Measurements from ENCODE around the gene PHACTR3.

DNA sequence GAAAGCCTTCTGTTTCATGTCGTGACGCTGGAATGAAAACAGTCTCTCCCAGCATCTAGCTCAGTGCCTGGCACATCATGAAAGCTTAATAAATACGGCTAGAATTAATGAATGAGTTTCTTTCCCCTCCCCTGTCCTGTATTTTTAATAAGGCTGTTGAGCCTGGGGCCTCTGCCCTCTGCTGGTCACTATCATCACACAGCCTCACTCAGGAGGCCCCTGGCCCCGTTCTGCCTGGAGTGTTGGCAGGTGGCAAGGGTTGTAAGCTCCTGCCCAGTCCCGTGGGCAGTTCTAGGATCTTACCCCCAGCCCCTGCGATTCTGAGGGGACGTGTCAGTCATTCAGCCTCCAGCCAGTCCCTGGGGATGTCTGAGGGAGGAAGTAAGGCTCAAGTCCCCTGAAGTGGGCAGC, 41.4 kb downstream of the PHACTR3 start:
- TF ChIP-seq, protein P1, sequence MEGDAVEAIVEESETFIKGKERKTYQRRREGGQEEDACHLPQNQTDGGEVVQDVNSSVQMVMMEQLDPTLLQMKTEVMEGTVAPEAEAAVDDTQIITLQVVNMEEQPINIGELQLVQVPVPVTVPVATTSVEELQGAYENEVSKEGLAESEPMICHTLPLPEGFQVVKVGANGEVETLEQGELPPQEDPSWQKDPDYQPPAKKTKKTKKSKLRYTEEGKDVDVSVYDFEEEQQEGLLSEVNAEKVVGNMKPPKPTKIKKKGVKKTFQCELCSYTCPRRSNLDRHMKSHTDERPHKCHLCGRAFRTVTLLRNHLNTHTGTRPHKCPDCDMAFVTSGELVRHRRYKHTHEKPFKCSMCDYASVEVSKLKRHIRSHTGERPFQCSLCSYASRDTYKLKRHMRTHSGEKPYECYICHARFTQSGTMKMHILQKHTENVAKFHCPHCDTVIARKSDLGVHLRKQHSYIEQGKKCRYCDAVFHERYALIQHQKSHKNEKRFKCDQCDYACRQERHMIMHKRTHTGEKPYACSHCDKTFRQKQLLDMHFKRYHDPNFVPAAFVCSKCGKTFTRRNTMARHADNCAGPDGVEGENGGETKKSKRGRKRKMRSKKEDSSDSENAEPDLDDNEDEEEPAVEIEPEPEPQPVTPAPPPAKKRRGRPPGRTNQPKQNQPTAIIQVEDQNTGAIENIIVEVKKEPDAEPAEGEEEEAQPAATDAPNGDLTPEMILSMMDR (IDR thresholded peaks at IDR 0.05), result no peak
- TF ChIP-seq EP300 (IDR thresholded peaks at IDR 0.05) (no peak), POLR2A (IDR thresholded peaks at IDR 0.05) (no peak)

All from tibial nerve (tissue), 4 donors.